Ishikawa (cell line): ENCODE results near the gene RRAGD.

ENCODE experiments used
- CEBPB ChIP-seq: IDR thresholded peaks from 2 replicates; pipeline ENCODE4 v1.6.1; 2012
- CREB1 ChIP-seq: IDR thresholded peaks from 2 replicates; pipeline ENCODE4 v1.6.1; 2012; ENCODE audit warnings: low read depth
- EGR1 ChIP-seq: IDR thresholded peaks from 2 replicates; pipeline ENCODE4 v1.6.1; 2012
- EP300 ChIP-seq: IDR thresholded peaks from 2 replicates; pipeline ENCODE4 v1.6.1; 2012; ENCODE audit warnings: borderline replicate concordance
- FOXM1 ChIP-seq: IDR thresholded peaks from 2 replicates; pipeline ENCODE4 v1.6.1; 2012; ENCODE audit warnings: low read depth, borderline replicate concordance
- NFIC ChIP-seq: IDR thresholded peaks from 2 replicates; pipeline ENCODE4 v1.6.1; 2012
- RAD21 ChIP-seq: IDR thresholded peaks from 2 replicates; pipeline ENCODE4 v1.6.1; 2012; ENCODE audit warnings: low read depth
- TAF1 ChIP-seq: IDR thresholded peaks from 2 replicates; pipeline ENCODE4 v1.6.1; 2012; ENCODE audit warnings: low read depth, mild to moderate bottlenecking
- TCF12 ChIP-seq: IDR thresholded peaks from 2 replicates; pipeline ENCODE4 v1.6.1; 2012; ENCODE audit warnings: low read depth
- TEAD4 ChIP-seq: IDR thresholded peaks from 2 replicates; pipeline ENCODE4 v1.6.1; 2012
- YY1 ChIP-seq: IDR thresholded peaks from 2 replicates; pipeline ENCODE4 v1.6.1; 2012; ENCODE audit warnings: low read depth
- ZBTB7A ChIP-seq: IDR thresholded peaks from 2 replicates; pipeline ENCODE4 v1.6.1; 2012; ENCODE audit warnings: low read depth
- TF ChIP-seq, protein P1 (sequence below): IDR thresholded peaks from 2 replicates; pipeline ENCODE4 v1.6.1; 2012; ENCODE audit warnings: low read depth, mild to moderate bottlenecking
- TF ChIP-seq, protein P2 (sequence below): IDR thresholded peaks from 2 replicates; pipeline ENCODE4 v1.6.1; 2012
- TF ChIP-seq, protein P3 (sequence below): IDR thresholded peaks from 2 replicates; pipeline ENCODE4 v1.6.1; 2012

The RRAGD gene

DNA sequence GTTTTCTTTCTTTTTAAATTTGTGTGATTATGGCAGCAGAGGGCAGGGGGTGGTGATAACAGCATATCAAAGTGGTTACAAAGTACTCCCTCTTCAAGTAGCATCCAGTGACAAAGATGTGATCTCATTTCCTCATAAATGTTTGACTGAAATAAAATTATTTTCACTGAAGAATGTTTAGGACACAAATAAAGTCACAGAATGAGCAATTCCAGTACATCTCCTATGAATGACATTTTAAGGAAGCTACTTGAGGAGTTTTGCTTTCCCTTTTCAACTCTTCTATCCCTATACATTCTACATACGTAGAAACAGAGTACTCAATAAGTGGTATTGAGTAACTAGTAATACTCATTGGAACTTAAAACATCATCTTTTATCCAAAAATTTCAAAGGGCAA is 83.1 kb downstream of the RRAGD start:
- TF ChIP-seq EP300 (no peak), TAF1 (no peak), EGR1 (no peak), FOXM1 (no peak), CEBPB (no peak), RAD21 (no peak), ZBTB7A (no peak)
- TF ChIP-seq, protein P1, sequence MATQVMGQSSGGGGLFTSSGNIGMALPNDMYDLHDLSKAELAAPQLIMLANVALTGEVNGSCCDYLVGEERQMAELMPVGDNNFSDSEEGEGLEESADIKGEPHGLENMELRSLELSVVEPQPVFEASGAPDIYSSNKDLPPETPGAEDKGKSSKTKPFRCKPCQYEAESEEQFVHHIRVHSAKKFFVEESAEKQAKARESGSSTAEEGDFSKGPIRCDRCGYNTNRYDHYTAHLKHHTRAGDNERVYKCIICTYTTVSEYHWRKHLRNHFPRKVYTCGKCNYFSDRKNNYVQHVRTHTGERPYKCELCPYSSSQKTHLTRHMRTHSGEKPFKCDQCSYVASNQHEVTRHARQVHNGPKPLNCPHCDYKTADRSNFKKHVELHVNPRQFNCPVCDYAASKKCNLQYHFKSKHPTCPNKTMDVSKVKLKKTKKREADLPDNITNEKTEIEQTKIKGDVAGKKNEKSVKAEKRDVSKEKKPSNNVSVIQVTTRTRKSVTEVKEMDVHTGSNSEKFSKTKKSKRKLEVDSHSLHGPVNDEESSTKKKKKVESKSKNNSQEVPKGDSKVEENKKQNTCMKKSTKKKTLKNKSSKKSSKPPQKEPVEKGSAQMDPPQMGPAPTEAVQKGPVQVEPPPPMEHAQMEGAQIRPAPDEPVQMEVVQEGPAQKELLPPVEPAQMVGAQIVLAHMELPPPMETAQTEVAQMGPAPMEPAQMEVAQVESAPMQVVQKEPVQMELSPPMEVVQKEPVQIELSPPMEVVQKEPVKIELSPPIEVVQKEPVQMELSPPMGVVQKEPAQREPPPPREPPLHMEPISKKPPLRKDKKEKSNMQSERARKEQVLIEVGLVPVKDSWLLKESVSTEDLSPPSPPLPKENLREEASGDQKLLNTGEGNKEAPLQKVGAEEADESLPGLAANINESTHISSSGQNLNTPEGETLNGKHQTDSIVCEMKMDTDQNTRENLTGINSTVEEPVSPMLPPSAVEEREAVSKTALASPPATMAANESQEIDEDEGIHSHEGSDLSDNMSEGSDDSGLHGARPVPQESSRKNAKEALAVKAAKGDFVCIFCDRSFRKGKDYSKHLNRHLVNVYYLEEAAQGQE = no peak
- TF ChIP-seq, protein P2, sequence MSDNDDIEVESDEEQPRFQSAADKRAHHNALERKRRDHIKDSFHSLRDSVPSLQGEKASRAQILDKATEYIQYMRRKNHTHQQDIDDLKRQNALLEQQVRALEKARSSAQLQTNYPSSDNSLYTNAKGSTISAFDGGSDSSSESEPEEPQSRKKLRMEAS = no peak

DNA sequence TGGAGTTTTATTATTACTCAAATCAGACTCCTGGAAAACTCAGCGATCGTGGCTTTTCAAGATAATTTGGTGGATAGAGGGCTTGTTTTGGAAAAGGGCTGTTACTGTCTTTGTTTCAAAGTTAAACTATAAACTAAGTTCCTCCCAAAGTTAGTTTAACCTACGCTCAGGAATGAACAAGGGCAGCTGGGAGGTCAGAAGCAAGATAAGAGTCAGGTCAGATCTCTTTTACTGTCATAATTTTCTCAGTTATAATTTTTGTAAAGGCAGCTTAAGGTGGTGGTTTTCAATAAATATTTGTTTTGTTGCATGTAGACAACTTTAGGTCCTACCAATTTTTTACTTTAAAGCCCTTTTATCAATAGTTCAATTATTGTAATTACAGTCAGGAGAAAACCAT is 87.8 kb downstream of the RRAGD start:
- TF ChIP-seq EGR1 = no peak
- no peak for TF ChIP-seq TEAD4
- no peak for TF ChIP-seq EP300
- TF ChIP-seq, protein P3, sequence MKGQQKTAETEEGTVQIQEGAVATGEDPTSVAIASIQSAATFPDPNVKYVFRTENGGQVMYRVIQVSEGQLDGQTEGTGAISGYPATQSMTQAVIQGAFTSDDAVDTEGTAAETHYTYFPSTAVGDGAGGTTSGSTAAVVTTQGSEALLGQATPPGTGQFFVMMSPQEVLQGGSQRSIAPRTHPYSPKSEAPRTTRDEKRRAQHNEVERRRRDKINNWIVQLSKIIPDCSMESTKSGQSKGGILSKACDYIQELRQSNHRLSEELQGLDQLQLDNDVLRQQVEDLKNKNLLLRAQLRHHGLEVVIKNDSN = no peak
- no peak for TF ChIP-seq TAF1
- TF ChIP-seq RAD21 = no peak
- no peak for TF ChIP-seq FOXM1
- TF ChIP-seq, protein P1 = no peak
- no peak for TF ChIP-seq CREB1
- no peak for TF ChIP-seq ZBTB7A
- TF ChIP-seq TCF12 = no peak
- TF ChIP-seq, protein P2 = no peak
- no peak for TF ChIP-seq NFIC
- no peak for TF ChIP-seq YY1

DNA sequence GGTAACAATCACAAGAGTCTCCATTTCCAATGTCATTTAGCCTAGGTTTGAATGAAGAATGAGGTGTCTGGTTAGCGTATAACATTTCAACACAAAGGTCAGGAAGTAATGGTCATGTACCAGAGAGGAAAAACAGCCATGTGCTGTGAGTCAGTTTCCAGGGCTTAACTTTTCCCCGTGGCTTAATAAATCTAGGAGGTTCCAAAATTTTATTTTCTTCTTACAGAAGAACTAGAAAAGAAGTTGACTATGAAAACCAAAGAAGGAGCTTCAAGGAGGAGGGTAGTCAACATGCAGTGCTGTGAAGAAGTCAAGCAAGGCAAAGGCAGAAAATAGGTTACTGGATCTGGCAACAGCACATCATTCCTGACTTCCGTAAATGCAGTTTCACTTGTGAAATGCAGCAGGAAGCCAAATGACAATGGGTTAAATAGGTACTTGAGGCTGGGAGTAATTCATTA is 88.5 kb downstream of the RRAGD start:
- TF ChIP-seq YY1 (no peak), CREB1 (no peak), TCF12 (no peak), TAF1 (no peak), EP300 (no peak), NFIC (no peak), EGR1 (no peak)
- TF ChIP-seq, protein P3 = no peak

DNA sequence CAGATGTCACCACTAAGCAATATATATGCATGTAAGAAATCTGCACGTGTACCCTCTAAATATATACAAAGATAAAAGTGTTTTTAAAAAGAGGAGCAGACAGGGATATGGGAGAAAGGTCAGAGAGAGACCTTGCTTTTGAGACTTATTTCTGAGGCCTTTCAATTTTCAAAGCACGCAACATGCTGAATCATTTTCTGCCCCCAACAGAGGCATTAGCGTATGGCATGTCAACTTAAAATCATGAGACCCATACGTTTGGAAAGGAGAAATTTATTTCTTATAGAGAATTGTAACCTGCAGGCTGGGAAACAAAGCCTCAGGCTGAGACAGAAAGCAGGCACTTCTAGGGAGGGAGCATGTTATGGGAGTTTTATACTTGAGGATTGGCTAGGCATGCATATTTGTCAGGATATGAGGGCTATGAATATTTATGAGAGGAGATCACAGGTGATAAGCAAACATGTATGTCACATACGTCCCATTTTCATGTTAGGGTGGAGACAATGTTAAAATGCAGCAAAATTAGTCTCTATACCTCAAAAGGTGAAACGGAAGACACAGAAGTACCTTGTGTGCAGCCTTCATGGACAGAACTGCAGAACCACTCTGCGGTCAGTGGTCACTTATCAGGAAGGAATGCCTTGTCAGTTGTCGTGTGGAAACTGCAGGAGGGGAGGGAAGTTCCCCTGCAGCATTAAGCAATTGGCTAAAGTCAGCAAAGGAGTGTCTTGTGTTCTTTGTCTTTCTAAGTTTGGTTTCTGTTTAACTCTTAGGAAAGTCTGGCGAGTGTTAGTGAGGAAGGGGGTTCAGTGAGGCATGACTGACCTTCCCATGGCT is 90.7 kb downstream of the RRAGD start:
- TF ChIP-seq FOXM1 (no peak), RAD21 (no peak)

DNA sequence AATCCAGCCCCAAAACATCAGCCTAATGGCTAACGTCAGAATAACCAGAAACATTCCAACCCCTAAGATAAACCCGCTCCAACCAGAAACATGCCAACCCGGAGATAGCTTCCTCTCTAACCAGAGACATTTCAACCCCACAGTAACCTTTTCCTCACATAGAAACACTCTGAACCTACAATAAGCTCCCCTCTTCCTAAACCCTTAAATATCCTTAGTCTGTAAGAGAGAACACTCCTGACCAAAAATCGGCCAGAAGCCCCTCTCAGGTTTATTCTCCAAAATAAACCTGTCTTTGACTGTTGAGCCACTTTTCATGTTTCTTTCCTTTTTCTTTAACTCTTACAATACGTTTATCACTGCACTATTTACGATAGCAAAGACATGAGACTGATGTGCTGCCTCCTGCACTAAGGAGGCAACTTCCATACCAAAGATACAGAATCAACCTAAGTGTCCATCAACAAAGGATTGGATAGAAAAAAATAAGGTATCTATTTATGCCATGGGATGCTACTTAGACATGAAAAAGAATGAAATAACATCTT is 92.0 kb downstream of the RRAGD start:
- TF ChIP-seq FOXM1 (no peak), RAD21 (no peak), TCF12 (no peak), CEBPB (no peak), EP300 (no peak), NFIC (no peak), ZBTB7A (no peak), TEAD4 (no peak), TAF1 (no peak)
- TF ChIP-seq, protein P3 = no peak
